ENCODE measurements around the gene PIK3AP1.
A peak's percentile ranks its signal among the peaks of the same experiment; 100 is the strongest.
"Not testable (repeated sequence)": the region's sequence is repeated elsewhere in the genome, so short reads cannot be mapped to it uniquely, and the experiment has no call there.

Gene PIK3AP1

DNA sequence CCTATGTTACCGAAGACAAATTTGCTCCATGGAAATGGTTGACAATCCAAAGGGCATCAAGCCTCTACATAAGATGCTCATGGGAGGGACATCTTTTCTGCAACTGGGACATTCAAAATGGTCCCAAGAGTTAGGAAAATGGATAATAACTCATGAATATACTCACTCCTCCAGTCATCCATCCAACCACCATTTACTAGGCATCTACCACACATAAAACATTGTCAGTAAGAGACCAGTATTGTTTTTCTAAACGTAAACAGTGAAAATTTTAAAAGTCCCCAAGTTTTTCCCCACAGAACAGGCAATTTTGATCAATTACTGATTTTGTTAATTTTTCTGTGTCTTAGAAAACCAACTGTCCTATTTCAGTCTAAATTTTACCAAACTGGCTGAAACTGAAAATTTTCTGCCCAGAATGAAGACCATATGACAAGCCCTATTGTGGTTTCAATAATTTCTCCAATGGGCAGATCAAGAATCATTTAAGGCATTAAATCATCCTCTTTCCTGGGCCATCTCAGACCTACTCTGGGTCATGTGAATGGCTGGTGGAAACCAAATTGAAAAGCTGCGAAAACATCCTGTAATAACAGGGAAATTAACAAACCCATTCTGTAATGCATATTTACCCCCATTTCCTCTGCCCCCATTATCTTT, 24.2 kb downstream of the PIK3AP1 start:
- no peak for DNase-seq

DNA sequence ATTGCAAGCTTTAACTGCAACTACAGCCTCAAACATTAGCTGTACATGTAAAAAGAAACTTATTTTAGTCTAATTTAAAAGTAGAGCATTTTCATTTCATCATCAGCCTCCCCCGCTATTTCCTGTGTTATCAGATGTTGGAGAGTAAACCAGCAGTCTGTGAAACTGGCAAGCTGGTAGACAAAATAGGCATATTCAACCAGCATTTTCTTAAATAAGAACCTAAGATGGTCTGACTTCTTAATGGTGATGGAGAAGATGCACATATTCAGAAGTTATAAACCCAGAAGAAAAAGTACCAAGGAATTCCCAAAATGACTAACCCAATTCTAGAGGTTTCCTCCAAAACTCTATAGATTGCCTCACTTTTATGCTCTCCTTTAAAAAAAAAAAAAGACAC, 24.9 kb downstream of the PIK3AP1 start:
- no peak for DNase-seq

DNA sequence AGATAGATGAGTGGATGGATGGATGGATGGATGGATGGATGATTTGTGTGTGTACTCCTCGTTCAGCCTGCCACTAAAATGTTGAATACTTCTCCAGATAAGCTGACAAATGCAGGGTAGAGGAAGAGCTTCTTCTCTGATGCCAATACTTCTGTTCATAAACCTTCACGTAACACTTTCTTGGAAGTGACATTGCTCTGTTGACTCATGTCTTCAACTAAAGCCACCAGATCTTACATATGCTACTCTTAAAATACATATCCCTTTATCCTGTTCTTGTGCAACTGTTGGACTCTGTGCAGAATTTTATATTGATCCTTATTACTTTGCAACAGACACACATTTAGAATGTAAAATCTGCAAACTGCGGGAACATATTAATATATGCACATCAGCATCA, 26.9 kb downstream of the PIK3AP1 start:
- DNase-seq = no peak

DNA sequence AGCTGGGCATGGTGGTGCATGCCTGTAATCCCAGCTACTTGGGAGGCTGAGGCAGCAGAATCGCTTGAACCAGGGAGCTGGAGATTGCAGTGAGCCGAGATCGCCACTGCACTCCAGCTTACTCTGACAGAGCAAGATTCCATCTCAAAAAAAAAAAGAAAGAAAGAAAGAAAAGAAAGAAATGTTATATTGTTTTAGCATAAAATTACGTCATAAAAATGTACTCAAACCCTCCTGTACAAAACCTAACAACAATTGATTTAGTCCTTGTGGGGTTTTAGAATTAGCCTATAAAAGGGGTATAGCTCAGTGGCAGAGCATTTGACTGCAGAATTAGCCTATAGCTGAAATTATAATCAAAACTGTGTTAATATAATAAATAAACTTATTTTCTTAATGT, 27.9 kb downstream of the PIK3AP1 start:
- no peak for DNase-seq

DNA sequence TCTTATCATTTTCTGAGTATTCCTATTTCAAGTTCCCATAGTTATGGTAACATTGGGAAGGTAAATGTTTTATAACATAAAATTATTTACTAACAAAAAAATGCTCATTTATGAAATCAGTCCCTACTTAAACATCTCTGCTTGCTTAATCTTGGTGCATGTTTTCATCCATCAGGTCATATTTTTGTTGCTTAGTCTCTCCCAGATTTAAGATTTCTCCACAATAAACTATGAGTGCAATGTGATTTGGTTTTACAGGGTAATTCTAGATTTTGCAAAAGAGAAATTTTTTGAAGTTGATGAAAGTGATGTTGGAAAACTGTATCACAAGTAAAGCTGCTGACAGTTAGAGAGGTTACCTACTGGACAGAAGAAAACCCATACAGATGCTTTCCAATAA, 28.6 kb downstream of the PIK3AP1 start:
- no peak for DNase-seq

DNA sequence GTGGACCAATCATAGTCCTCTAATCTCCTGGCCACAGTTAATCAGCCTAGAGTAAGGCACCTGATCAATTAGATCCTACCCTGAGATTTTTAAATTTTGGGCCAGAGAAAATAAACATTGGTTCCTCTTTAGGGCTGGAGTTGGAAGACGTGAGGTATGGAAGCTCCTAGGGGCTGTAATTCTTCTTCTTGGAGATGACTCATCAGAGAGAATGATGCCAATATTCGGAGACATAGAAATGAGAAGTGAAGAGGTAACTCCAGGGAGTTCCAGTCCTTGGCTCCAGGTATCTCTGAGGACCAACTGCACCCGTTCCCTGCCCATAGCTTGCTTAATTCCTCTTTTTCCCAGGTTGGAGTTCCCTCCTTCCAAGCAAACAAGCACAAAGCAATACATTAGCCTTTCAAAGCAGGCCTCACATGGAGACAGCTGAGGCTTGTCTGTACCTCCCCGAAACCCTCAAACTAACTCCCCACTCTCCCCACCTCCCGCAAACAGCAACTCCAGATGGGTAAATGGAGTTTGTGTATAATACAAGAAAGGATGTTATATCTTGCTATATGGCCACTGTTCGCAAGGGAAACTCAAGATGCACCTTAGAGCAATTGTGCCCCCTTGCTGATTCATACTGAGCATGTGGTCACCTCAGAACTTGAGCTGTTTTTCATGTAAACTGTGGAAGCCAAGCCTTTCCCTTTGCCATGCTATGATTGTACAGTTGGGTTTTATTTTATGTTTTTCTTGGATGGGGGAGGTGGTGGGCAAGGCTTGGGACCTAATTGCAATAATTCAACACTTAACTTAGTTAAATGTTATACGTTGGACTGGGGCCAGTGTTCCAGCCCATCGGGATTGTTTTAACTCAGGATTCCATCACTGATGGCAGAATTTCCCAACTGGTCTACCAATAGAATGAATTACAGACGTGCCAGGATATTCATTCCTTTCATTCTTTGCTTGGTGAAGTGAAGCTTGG, 29.3 kb downstream of the PIK3AP1 start:
- peak; percentile 11 for DNase-seq

DNA sequence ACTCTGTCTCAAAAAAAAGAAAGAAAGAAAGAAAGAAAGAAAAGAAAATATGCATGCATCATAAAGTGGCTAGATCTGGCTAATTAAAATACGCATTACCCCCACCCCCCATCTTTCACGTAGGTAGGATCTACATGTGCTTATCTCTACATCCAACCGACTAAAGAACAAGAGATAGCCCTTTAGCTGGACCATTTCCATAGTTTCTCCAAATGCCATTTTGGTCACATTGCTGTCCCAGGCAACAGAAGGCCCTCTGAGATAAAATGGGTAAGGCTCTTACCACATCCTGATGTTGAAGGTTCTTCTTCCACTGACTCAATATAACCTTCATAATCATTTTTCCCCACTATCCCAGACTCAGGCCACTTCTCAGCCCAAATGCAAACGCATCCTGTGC, 31.5 kb downstream of the PIK3AP1 start:
- peak; percentile 34 for DNase-seq

DNA sequence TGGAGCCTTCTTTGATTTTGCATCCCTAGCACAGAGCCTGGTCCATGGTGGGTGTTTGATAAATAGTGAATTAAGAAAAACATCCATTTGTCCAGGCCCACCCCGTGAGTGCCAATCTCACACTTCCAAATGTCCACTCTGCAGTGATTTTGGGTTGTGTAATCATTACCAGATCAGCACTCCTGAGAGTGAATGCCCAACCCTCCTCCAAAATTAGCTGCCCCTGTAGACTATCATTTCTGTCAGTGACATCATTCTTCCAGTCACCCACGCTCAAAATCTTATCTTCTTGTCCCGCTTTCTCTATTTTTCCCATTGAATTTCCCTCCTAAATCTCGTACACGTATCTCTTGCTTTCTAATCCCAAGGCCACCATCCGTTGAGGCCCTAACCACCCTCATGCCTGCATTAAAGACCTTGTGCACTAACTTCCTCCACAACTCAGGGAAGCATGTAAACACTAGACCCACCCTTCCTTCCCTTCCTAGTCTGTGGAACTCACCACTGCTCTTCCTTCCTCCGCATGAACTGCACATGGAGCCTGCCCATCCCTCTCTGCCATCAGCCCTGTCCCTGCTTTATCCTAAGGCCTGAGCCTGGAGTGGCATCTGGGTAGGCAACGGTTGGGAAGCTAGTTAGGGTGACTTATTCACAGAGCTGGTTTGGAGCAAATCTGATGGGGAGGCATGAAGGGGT, 32.8 kb downstream of the PIK3AP1 start:
- DNase-seq = peak; percentile 25

DNA sequence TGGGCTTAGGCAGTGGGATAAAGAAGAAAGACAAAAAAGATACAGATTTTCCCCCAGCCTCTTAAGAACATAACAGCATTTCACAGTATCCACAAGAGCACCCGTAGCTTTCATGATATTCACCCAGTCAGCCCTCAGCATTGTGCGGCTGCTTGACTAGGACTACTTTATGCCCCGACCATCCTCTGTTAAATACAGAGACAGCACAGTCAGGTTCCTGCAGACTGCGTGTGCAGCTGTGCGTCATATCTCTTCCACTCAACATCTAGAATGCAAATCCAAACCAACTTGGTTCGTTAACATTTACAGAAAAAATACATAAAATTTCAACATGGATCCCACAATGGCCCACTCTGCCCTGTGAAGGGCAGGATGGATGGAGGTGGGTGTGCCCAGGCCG, 33.8 kb downstream of the PIK3AP1 start:
- DNase-seq = no peak

DNA sequence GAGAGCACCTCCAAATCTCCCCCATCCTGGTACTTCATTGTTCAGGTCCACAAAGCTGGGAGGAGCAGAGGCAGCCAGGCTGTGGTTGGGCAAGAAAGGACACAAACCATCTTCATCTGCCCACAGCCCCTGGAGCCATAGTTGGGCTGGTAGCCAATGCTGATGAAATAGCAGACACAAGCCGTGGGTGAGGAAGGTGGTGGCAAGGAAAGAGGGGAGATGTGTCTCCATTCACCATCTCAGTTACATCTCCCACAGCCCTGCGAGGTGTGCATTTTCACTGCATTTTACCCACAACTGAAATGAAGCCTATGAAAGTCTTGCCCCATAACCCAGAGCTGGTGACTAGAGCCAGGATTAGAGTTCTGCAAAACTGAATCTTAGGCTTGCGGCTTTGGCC, 35.0 kb downstream of the PIK3AP1 start:
- no peak for DNase-seq

DNA sequence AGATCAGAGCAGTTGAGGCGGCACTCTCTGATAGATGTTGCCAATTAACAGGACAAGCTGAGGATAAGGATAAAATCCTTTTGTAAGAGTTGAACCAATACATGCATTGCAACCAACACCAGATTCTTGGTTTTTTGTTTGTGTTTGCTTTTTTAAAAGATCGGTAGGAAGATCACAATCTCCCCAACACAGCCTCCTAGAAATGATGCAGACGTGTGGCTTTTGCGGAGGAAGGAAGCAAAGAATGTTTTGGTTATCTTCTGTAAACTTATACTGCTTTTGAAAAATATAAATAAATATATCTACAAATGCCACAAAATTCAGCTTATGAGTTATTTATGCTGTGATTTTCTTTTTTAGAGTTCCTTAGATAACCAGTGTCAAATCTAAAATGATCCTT, 35.5 kb downstream of the PIK3AP1 start:
- DNase-seq = no peak

DNA sequence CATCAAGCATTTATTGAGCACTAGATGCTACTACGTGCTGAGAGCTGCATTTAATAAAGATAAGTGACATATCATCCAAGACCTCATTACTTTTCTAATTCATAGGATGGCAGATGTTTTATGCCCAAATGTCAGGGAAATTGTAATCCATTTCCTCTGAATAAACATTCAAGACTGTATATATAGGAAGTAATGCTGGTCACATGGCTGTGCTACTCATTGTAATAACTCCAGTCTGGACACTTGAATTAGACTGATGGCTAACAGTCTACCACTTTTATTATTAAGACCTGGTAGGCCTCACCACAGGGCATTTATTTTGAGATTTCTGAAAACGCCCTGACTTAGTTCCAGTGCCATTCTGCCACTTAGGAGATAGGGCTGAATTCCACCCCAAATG, 36.6 kb downstream of the PIK3AP1 start:
- DNase-seq = no peak

DNA sequence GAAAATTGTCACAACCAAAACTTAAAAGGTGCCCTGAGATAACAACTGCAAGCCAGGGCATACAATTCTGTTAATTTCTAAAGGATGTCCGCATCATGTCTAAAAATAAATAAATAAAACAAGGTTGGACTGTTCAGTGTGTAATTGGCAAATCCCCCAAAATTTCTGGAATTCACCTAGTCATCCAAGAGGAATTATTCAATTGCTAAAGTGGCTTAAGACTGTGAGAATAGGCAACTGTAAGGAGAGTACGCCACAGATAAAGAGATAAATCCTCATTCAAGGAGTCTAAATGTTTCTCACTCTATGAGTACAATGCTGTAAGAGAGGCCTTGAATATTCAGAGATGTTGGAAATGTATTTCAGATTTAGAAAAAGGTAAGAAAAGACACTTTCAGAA, 37.2 kb downstream of the PIK3AP1 start:
- DNase-seq = no peak

DNA sequence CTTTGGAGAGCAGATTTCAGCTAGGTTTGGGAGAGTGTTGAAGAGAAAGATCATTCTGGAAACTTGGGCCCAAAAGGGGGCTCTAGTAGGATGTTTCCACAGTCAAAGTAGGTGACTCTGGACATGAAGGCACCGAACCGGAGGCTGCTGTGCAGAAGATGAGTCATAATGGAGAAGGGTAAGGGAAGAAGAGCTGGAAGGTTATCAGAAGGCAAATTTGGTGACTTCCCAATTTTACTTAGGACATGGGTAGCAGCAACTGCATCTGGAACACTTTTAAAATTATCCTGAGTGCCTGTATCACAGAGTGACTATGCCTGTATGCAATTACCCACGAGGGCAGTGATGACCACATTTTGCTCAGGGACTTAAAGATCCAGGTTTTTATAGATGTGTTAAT, 38.8 kb downstream of the PIK3AP1 start:
- DNase-seq = no peak

DNA sequence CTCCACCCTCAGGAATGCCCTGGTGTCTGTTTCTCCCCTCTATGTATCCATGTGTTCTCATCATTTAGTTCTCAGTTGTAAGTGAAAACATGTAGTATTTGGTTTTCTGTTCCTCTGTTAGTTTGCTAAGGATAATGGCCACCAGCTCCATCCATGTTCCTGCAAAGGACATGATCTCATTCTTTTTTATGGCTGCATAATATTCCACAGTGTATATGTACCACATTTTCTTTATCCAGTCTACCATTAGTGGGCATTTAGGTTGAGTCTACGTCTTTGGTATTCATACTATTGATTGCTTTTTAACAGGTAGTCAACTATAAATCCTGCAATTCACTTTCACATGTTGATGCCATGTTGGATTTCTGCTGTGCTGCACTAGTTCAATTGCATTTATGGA, 39.9 kb downstream of the PIK3AP1 start:
- DNase-seq = not testable (repeated sequence)

DNA sequence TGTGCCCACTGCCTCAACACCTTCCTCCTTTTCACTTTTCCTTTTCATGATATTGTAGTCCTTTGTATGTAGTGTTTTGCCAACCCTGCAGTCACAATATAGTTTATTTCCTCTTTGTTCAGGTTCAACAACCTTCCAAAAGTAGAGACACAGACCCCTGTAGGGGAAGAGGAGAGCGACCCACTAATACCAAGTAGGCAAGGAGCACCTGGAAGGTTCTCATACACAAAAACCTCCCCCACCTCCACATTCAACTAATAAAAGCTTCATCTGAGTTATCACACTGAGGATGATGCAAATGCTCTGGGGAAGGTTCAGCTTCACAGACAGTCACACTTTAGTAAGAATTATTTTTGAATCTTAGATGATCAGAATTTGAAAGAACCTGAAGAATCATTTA, 41.6 kb downstream of the PIK3AP1 start:
- DNase-seq = no peak

DNA sequence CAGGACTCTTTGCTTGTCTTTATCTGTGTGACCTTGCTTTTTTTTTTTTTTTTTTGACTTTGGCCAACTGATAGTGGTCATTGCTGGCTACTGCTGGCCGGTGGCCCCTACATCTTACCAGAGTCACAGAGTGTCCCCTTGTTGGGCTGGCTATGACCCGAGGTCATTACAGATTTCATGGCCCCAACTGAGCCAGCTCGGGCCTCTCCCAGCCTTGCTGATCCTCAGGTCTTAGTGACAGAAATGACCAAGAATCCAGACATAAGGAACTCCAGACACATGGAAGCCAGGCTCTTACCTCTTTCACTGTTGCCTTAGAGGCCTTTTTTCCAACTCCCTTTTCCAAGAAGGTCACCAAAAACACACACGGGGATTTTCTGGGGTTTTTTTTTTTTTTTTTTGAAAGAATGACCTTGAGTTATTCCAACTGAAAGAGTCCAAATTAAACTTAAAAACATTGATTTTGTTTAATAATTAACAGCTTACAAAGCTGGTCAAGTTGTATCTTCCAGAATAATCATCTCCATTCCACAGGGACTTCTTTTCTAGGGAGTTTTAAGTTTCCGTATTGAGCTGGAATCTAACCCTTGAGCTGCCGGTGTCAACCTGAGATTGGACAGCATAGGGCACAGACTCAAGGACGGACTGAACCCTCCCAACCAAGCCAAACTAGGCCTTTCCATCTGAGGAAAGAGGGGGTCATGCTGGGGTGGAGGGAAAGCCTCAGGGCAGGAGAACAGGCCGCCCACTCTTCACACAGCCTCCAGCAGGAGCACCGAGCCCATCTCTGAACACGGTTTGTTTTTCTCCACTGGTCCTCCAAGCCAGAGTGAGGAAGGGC, 43.8 kb downstream of the PIK3AP1 start:
- no peak for DNase-seq

DNA sequence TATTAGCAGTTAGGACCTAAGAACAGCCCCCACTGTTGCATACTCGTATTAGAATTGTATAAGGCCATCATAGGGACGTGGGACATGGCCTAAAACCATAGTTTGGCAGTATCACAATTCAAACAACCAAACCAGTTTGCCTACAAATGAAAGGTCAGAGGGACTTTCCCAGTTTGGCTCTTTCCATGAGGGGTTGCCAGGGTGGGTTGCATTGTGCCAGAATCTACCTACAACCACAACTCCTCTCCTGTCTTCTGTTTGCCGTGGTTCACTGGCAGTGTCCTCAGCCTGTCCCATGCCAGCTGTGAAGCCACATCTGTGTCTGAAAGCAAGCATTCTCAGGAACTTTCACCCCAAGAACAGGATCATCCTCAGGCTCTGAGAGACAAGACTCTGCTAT, 44.5 kb downstream of the PIK3AP1 start:
- DNase-seq = no peak

DNA sequence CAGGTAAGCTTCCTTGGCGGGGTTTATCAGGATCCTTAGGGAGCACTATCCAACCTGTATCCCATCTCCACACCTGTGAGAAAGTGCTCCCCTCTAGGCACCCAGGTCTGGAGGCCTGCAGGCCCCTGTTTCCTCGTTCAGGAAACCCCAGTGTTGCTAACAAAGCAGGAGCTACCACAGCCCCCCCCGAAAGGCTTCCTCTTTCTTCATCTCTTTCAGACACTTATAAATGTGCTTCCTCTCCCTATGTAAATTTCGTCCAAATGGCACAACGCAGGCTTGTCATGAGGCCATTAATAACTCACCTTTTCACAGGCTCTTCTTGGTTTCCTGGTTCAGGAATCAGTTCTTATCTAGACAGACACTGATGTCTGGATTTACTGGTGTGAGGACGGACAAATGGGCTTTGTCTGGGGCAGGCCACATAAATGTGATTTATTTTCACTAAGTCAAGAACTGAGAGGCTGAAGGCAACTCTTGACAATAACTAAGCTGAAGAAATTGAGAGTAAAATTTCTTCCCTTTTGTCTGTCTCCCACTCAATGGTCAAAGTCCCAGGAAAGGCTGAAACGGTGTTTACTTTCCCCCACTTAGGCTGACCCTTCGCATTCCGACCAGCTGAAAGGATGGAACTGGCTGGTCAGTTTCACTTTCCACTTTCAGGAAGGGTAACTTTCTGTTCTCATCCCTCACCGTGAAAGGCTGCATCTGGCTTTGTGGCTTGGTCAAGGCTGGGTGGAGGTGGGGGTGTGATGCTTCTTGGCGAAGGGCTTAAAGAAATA, 46.8 kb downstream of the PIK3AP1 start:
- peak; percentile 72 for DNase-seq

DNA sequence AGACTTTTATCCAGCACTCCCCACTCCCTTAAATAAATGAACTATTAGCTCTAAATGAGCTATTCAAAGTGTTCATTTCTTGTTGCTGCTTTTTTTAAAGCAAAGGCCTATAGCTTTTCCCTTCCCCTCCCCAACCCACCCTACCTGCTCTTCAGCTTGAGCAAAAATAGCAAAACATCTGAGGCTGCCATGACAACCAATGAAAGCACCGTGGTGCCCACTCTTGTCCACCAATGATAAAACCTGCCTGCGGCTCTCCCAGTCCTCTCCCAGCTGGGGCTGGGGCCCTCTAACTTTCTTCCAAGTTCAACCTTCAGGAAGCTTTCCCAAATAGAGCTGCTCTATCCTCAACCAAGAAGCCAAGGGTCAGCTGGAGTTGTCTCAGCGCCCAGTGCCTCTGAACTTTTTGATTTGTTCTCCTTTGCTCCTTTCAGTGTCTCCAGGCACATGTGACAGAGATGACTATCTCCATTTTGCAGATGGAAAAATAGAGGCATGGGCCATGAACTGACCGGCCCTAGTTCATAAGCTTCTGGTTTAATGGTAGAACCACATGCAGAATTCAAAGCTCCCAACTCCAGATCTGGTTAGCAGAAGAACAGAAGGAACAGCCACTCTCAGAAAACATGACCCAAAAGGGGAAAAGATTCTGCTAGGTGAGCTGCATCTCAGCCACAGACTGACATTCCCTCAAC, 47.7 kb downstream of the PIK3AP1 start:
- no peak for DNase-seq

DNA sequence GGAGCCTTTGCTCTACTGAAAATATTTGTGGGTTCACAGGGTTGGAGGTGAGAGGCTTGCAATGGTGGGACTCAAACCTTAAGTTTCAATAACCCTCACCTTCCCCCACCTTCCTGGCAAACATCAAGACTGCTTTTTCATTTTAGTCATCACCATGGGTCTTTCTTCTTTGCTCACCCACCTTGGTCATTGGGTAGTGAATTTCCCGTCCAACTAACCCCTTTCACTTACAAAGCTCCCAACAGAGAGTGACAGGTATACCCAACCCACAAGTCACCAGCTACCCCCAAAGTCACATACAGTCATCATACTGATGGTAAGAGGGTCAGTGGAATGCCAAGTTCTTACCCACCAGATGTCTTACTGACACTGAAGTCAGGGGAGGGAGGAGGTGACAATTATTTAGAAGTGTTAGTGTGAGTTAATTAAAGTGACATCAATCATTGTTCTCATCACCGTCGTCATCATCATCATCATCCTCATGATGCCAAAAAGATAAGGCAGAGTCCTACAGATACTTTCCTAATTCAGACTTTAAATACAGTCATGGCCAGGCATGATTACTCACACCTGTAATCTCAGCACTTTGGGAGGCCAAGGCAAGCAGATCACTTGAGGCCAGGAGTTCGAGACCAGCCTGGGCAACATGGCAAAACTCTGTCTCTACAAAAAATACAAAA, 49.0 kb downstream of the PIK3AP1 start:
- DNase-seq = no peak
